SK-N-SH treated with all-trans-retinoic acid at 6 μM for 48 hours (cell line): Measurements from ENCODE around the gene GTF2IRD1.

Experiments
- ATAC-seq: fragments of 200-7000 bp; cut with Tn5 transposase; 3 replicates; pipeline ENCODE4 v1.9.1; 2020; ENCODE audit warnings: mild to moderate bottlenecking, moderate library complexity
- ARNTL ChIP-seq: fragments of 450-650 bp; formaldehyde crosslinking; IDR thresholded peaks from 2 replicates; pipeline ENCODE4 v1.5.0; 2020; ENCODE audit warnings: low read depth, mild to moderate bottlenecking, moderate library complexity, borderline replicate concordance
- CSDC2 ChIP-seq: fragments of 250-450 bp; sonication (Bioruptor Pico); IDR thresholded peaks from 2 replicates; pipeline ENCODE4 v1.5.0; 2020; ENCODE audit warnings: mild to moderate bottlenecking, moderate library complexity
- CSRNP3 ChIP-seq: fragments of 250-450 bp; sonication (Bioruptor Pico); IDR thresholded peaks from 2 replicates; pipeline ENCODE4 v1.5.1; 2021; ENCODE audit warnings: mild to moderate bottlenecking, moderate library complexity
- ESRRG ChIP-seq: fragments of 250-450 bp; sonication (Bioruptor Pico); IDR thresholded peaks from 2 replicates; pipeline ENCODE4 v1.6.1; 2021; ENCODE audit warnings: mild to moderate bottlenecking
- GLIS3 ChIP-seq: fragments of 250-450 bp; sonication (Bioruptor Pico); IDR thresholded peaks from 2 replicates; pipeline ENCODE4 v1.5.0; 2020; ENCODE audit warnings: mild to moderate bottlenecking, moderate library complexity
- OSR1 ChIP-seq: fragments of 250-450 bp; sonication (Bioruptor Pico); IDR thresholded peaks from 2 replicates; pipeline ENCODE4 v1.8.0; 2022; ENCODE audit warnings: moderate library complexity, mild to moderate bottlenecking, inconsistent platforms
- PATZ1 ChIP-seq: fragments of 250-450 bp; sonication (Bioruptor Pico); IDR thresholded peaks from 2 replicates; pipeline ENCODE4 v1.8.0; 2020; ENCODE audit warnings: mild to moderate bottlenecking, moderate library complexity, borderline replicate concordance
- PPARA ChIP-seq: fragments of 250-450 bp; sonication (Bioruptor Pico); IDR thresholded peaks from 2 replicates; pipeline ENCODE4 v1.5.0; 2020; ENCODE audit warnings: mild to moderate bottlenecking, borderline replicate concordance
- RARB ChIP-seq: fragments of 250-450 bp; sonication (Bioruptor Pico); IDR thresholded peaks from 2 replicates; pipeline ENCODE4 v1.8.0; 2021; ENCODE audit warnings: mild to moderate bottlenecking, moderate library complexity
- SNAI2 ChIP-seq: fragments of 250-450 bp; sonication (Bioruptor Pico); IDR thresholded peaks from 2 replicates; pipeline ENCODE4 v1.5.0; 2020; ENCODE audit warnings: mild to moderate bottlenecking, moderate library complexity
- TCF4 ChIP-seq: fragments of 250-450 bp; sonication (Bioruptor Pico); IDR thresholded peaks from 2 replicates; pipeline ENCODE4 v1.8.0; 2021; ENCODE audit warnings: mild to moderate bottlenecking, moderate library complexity, borderline replicate concordance
- TOX ChIP-seq: fragments of 250-450 bp; sonication (Bioruptor Pico); IDR thresholded peaks from 2 replicates; pipeline ENCODE4 v1.8.0; 2021; ENCODE audit warnings: mild to moderate bottlenecking, moderate library complexity, borderline replicate concordance
- TSHZ2 ChIP-seq: fragments of 250-450 bp; sonication (Bioruptor Pico); IDR thresholded peaks from 2 replicates; pipeline ENCODE4 v1.5.0; 2020; ENCODE audit warnings: mild to moderate bottlenecking, moderate library complexity
- ZC3H10 ChIP-seq: fragments of 250-450 bp; sonication (Bioruptor Pico); IDR thresholded peaks from 2 replicates; pipeline ENCODE4 v1.5.1; 2021; ENCODE audit warnings: mild to moderate bottlenecking, moderate library complexity
- ZFP3 ChIP-seq: fragments of 250-450 bp; sonication (Bioruptor Pico); IDR thresholded peaks from 2 replicates; pipeline ENCODE4 v1.5.0; 2020; ENCODE audit warnings: mild to moderate bottlenecking, moderate library complexity
- ZFP30 ChIP-seq: fragments of 450-650 bp; formaldehyde crosslinking; IDR thresholded peaks from 2 replicates; pipeline ENCODE4 v1.5.0; 2022; ENCODE audit warnings: mild to moderate bottlenecking, moderate library complexity
- ZNF70 ChIP-seq: fragments of 450-650 bp; formaldehyde crosslinking; IDR thresholded peaks from 2 replicates; pipeline ENCODE4 v1.5.0; 2020; ENCODE audit warnings: mild to moderate bottlenecking, moderate library complexity
- ZNF8 ChIP-seq: fragments of 450-650 bp; formaldehyde crosslinking; IDR thresholded peaks from 2 replicates; pipeline ENCODE4 v1.5.0; 2020; ENCODE audit warnings: mild to moderate bottlenecking, moderate library complexity
- TF ChIP-seq, protein P1 (sequence below): fragments of 250-450 bp; sonication (Bioruptor Pico); IDR thresholded peaks from 2 replicates; pipeline ENCODE4 v1.8.0; 2021; ENCODE audit warnings: low read depth, mild to moderate bottlenecking, moderate library complexity, borderline replicate concordance

The GTF2IRD1 gene

DNA sequence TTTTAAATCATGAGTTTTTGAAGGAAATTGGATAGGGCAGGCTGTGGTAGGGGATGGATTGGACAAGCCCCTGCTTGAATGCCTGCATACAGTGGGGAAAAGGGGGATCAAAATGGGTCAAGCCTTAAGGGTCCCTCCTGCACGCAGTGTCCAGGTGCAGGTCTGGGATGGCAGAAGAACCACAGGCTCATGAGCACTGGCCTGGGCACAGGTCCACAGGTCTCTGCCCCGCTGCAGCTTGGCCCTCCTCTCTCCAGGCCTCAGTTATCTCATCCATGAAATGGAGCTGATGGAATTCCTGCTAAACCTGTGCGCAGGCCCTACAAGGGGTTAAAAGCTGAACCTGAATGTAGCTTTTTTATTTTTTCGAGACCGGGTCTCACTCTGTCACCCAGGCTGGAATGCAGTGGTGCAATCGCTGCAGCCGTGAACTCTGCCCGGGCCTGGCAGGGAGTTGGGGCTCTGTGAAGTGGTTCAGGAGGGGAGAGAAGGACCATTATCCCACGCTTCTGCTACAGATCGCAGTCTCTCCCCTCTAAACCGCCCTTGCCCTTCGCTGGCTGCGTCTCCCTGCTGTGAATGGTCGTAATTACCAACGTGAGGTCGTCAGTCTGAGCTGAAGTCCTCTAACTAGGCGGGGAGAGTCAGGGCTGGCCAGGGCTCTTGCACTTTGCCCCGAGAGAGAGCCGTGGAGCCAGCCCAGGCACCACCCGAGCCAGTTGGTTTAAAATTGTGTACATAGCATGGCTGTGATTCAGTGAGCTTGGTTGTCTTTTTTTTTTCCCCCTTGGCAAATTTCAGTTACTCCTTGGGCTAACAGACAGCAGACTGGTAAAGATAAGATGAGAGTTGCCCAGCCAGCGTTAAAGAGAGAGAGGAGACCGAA is 126.3 kb downstream of the GTF2IRD1 start:
- no peak; the same call in 1 of the 3 replicates for ATAC-seq
- no peak for TF ChIP-seq SNAI2 (CRISPR knock-in tag)
- no peak for TF ChIP-seq CSRNP3 (CRISPR knock-in tag)
- TF ChIP-seq, all 23 proteins: peak for 0

- TF ChIP-seq RARB (CRISPR knock-in tag): no peak
- TF ChIP-seq ESRRG (CRISPR knock-in tag): no peak
- no peak for TF ChIP-seq CSRNP3 (CRISPR knock-in tag)
- TF ChIP-seq ZNF8: no peak
- TF ChIP-seq OSR1 (CRISPR knock-in tag): no peak
- TF ChIP-seq PPARA (CRISPR knock-in tag): no peak
- TF ChIP-seq ARNTL: no peak
- TF ChIP-seq SNAI2 (CRISPR knock-in tag): no peak
- no peak for TF ChIP-seq ZFP3 (CRISPR knock-in tag)
- no peak for TF ChIP-seq ZC3H10
- TF ChIP-seq GLIS3 (CRISPR knock-in tag): no peak
- TF ChIP-seq TSHZ2 (CRISPR knock-in tag): no peak
- no peak for TF ChIP-seq TOX (CRISPR knock-in tag)
- TF ChIP-seq TCF4: no peak
- TF ChIP-seq, protein P1, sequence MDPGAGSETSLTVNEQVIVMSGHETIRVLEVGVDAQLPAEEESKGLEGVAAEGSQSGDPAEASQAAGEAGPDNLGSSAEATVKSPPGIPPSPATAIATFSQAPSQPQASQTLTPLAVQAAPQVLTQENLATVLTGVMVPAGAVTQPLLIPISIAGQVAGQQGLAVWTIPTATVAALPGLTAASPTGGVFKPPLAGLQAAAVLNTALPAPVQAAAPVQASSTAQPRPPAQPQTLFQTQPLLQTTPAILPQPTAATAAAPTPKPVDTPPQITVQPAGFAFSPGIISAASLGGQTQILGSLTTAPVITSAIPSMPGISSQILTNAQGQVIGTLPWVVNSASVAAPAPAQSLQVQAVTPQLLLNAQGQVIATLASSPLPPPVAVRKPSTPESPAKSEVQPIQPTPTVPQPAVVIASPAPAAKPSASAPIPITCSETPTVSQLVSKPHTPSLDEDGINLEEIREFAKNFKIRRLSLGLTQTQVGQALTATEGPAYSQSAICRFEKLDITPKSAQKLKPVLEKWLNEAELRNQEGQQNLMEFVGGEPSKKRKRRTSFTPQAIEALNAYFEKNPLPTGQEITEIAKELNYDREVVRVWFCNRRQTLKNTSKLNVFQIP (CRISPR knock-in tag): no peak
- no peak for TF ChIP-seq ZFP30 (CRISPR knock-in tag)
- TF ChIP-seq PATZ1 (CRISPR knock-in tag): no peak
- ATAC-seq: no peak
Measured at GRCh38 chr7:74581916-74582440, 128.3 kb downstream of the GTF2IRD1 start.

- no peak for TF ChIP-seq PPARA (CRISPR knock-in tag)
- no peak for TF ChIP-seq SNAI2 (CRISPR knock-in tag)
- ATAC-seq: no peak
Measured at GRCh38 chr7:74582447-74583039, 128.8 kb downstream of the GTF2IRD1 start.

GRCh38 chr7:74583630-74584029 is 129.9 kb downstream of the GTF2IRD1 start:
- ATAC-seq: no peak
- TF ChIP-seq PPARA (CRISPR knock-in tag) (no peak), CSRNP3 (CRISPR knock-in tag) (no peak), ZC3H10 (no peak), CSDC2 (CRISPR knock-in tag) (no peak), ARNTL (no peak), ESRRG (CRISPR knock-in tag) (no peak), TSHZ2 (CRISPR knock-in tag) (no peak), TCF4 (no peak), ZNF70 (CRISPR knock-in tag) (no peak)
